Neural progenitor cell (in vitro differentiated cells): Measurements from ENCODE around the gene HLTF. TPM values are rescaled to one million over a fixed set of nuclear protein-coding genes. Genes with fewer than 3 reads are reported as not detected.

ENCODE experiments used
- DNase-seq: peaks from one replicate; pipeline ENCODE4 v3.0.0-alpha.2; 2016; ENCODE audit warnings: low spot score
- H2AFZ ChIP-seq: fragments of 200-600 bp; sonication (generic); replicated peaks from 2 replicates; pipeline ENCODE4 v1.6.1; 2016; ENCODE audit warnings: antibody characterized with exemption
- H3F3A ChIP-seq: fragments of 200-600 bp; sonication (generic); 2 replicates; pipeline ENCODE4 v1.6.1; 2016; ENCODE audit warnings: antibody characterized with exemption, low read depth
- H3K27ac ChIP-seq: fragments of 200-600 bp; sonication (generic); 2 replicates; pipeline ENCODE4 v1.5.1; 2016; ENCODE audit warnings: mild to moderate bottlenecking
- H3K27me3 ChIP-seq: fragments of 200-600 bp; sonication (generic); 2 replicates; pipeline ENCODE4 v1.6.1; 2016; ENCODE audit warnings: mild to moderate bottlenecking, moderate library complexity
- H3K36me3 ChIP-seq: fragments of 200-600 bp; sonication (generic); 2 replicates; pipeline ENCODE4 v1.5.1; 2016
- H3K4me1 ChIP-seq: fragments of 200-600 bp; sonication (generic); 2 replicates; pipeline ENCODE4 v1.6.1; 2016; ENCODE audit warnings: mixed run types
- H3K4me2 ChIP-seq: fragments of 200-600 bp; sonication (generic); 2 replicates; pipeline ENCODE4 v1.6.1; 2016
- H3K4me3 ChIP-seq: fragments of 200-600 bp; sonication (generic); 2 replicates; pipeline ENCODE4 v1.5.1; 2016
- H3K79me2 ChIP-seq: fragments of 200-600 bp; sonication (generic); 2 replicates; pipeline ENCODE4 v1.6.1; 2016; ENCODE audit warnings: low read depth
- H3K9ac ChIP-seq: fragments of 200-600 bp; sonication (generic); 2 replicates; pipeline ENCODE4 v1.6.1; 2016
- H3K9me3 ChIP-seq: fragments of 200-600 bp; sonication (generic); 2 replicates; pipeline ENCODE4 v1.5.1; 2016; ENCODE audit warnings: low read depth
- H4K20me1 ChIP-seq: fragments of 200-600 bp; sonication (generic); 2 replicates; pipeline ENCODE4 v1.6.1; 2016; ENCODE audit warnings: low read depth
- H3K27ac Mint-ChIP-seq: 3 replicates; pipeline ENCODE4 v1.8.0; 2021; ENCODE audit warnings: mixed read lengths
- H3K27me3 Mint-ChIP-seq: 2 replicates; pipeline ENCODE4 v1.8.0; 2022; ENCODE audit warnings: low read depth, mild to moderate bottlenecking, inconsistent platforms, moderate library complexity, mixed read lengths; ENCODE audit not compliant: insufficient read depth
- H3K36me3 Mint-ChIP-seq: 3 replicates; pipeline ENCODE4 v1.8.0; 2021; ENCODE audit warnings: mixed read lengths
- H3K4me1 Mint-ChIP-seq: 3 replicates; pipeline ENCODE4 v1.8.0; 2021; ENCODE audit warnings: mixed read lengths
- H3K4me3 Mint-ChIP-seq: 3 replicates; pipeline ENCODE4 v1.8.0; 2021; ENCODE audit warnings: mild to moderate bottlenecking, moderate library complexity, mixed read lengths
- H3K9me3 Mint-ChIP-seq: 3 replicates; pipeline ENCODE4 v1.8.0; 2020; ENCODE audit warnings: mixed read lengths
- CTCF ChIP-seq: fragments of 200-600 bp; sonication (generic); IDR thresholded peaks from 2 replicates; pipeline ENCODE4 v1.5.1; 2017; ENCODE audit warnings: antibody characterized with exemption, mild to moderate bottlenecking
- EZH2 ChIP-seq: fragments of 200-600 bp; sonication (generic); IDR thresholded peaks from 2 replicates; pipeline ENCODE4 v1.6.1; 2017; ENCODE audit warnings: antibody characterized with exemption, mild to moderate bottlenecking, moderate library complexity
- EZH2phosphoT487 ChIP-seq: fragments of 200-600 bp; sonication (generic); IDR thresholded peaks from 2 replicates; pipeline ENCODE4 v1.6.1; 2017; ENCODE audit warnings: antibody characterized with exemption
- total RNA-seq: library from RNA; depleted of rRNA; stranded (reverse); fragments of >200 nt; gene quantifications from 2 replicates; pipeline ENCODE4 v1.2.3, GENCODE V29; 2015; ENCODE audit warnings: low replicate concordance

The HLTF gene
- total RNA-seq, 1 donor from 2014 or later, result 76.1 TPM

DNA sequence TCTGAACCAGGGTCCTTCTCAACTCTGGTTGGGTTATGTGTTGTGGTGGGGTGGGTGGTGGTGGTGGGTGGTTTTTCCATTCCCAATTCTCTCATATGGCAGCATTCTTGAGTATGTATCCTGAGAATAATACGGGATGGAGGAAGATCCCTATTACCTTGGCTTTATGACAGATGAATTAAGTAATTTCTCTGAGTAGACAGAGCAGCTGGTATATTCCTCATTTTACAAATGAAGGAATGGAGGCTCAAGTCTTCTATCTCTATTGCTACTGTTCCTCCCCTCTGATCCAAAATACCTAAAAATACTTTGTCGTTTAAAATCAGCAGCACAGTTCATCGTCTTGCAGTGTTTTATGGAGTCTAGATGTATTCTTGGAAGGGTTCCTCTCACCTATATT, 84.6 kb downstream of the HLTF start:
- H3K4me3 Mint-ChIP-seq, result no peak overlapping the region
- no peaks in the 10 kb centered on the region for H3K27me3 Mint-ChIP-seq
- Histone ChIP-seq H3F3A (no peaks in the 10 kb centered on the region), H3K4me2 (no peak overlapping the region), H3K4me3 (no peak overlapping the region), H2AFZ (no peak overlapping the region), H3K27me3 (no peaks in the 10 kb centered on the region), H3K9ac (no peak overlapping the region), H4K20me1 (no peaks in the 10 kb centered on the region), H3K9me3 (no peaks in the 10 kb centered on the region), H3K27ac (no peak overlapping the region), H3K36me3 (no peaks in the 10 kb centered on the region), H3K79me2 (no peaks in the 10 kb centered on the region), H3K4me1 (peaks cover 5% of the 10 kb centered on the region)
- H3K27ac Mint-ChIP-seq, result no peak overlapping the region
- DNase-seq, result no peak
- H3K36me3 Mint-ChIP-seq, result peaks cover 3% of the 10 kb centered on the region
- no peaks in the 10 kb centered on the region for H3K9me3 Mint-ChIP-seq
- TF ChIP-seq EZH2 (no peak), EZH2phosphoT487 (no peak), CTCF (no peak)
- H3K4me1 Mint-ChIP-seq, result peaks cover 46% of the 10 kb centered on the region

- Mint-ChIP-seq H3K9me3 (no peaks in the 10 kb centered on the region), H3K4me1 (peaks cover 47% of the 10 kb centered on the region), H3K36me3 (peaks cover 7% of the 10 kb centered on the region), H3K27ac (no peak overlapping the region), H3K4me3 (no peak overlapping the region), H3K27me3 (no peaks in the 10 kb centered on the region)
- H3K9me3 ChIP-seq, result no peaks in the 10 kb centered on the region
- H3K4me3 ChIP-seq, result no peak overlapping the region
- no peaks in the 10 kb centered on the region for H3K79me2 ChIP-seq
- H3K4me1 ChIP-seq, result peaks cover 5% of the 10 kb centered on the region
- H3K27ac ChIP-seq, result no peak overlapping the region
- TF ChIP-seq EZH2, result no peak
- TF ChIP-seq CTCF, result no peak
- TF ChIP-seq EZH2phosphoT487, result no peak
- no peaks in the 10 kb centered on the region for H3K36me3 ChIP-seq
- no peak overlapping the region for H2AFZ ChIP-seq
- H3K27me3 ChIP-seq, result no peaks in the 10 kb centered on the region
- H3K9ac ChIP-seq, result no peak overlapping the region
- no peak overlapping the region for H3K4me2 ChIP-seq
- no peaks in the 10 kb centered on the region for H3F3A ChIP-seq
- DNase-seq, result no peak
- H4K20me1 ChIP-seq, result no peaks in the 10 kb centered on the region
Measured at GRCh38 chr3:149000206-149000745, 86.1 kb downstream of the HLTF start.

- H3K4me3 ChIP-seq, result no peak overlapping the region
- H3K4me2 ChIP-seq, result no peak overlapping the region
- H3K36me3 Mint-ChIP-seq, result peaks cover 7% of the 10 kb centered on the region
- no peaks in the 10 kb centered on the region for H3K9me3 ChIP-seq
- no peaks in the 10 kb centered on the region for H3K27me3 Mint-ChIP-seq
- no peaks in the 10 kb centered on the region for H3K27me3 ChIP-seq
- no peak overlapping the region for H2AFZ ChIP-seq
- no peak for DNase-seq
- H3K27ac Mint-ChIP-seq, result no peak overlapping the region
- H3K4me1 Mint-ChIP-seq, result peaks cover 46% of the 10 kb centered on the region
- H3K4me1 ChIP-seq, result peaks cover 5% of the 10 kb centered on the region
- H3K36me3 ChIP-seq, result no peaks in the 10 kb centered on the region
- no peak overlapping the region for H3K9ac ChIP-seq
- no peak overlapping the region for H3K27ac ChIP-seq
- H3K79me2 ChIP-seq, result no peaks in the 10 kb centered on the region
- H3K4me3 Mint-ChIP-seq, result no peak overlapping the region
- TF ChIP-seq EZH2phosphoT487 (no peak), CTCF (no peak), EZH2 (no peak)
- no peaks in the 10 kb centered on the region for H4K20me1 ChIP-seq
- H3F3A ChIP-seq, result no peaks in the 10 kb centered on the region
- H3K9me3 Mint-ChIP-seq, result no peaks in the 10 kb centered on the region
Measured at GRCh38 chr3:148999806-149000205, 86.5 kb downstream of the HLTF start.
